ENCODE results near the gene ARHGAP26.

- TF ChIP-seq CTCF (IDR thresholded peaks at IDR 0.05; ENCODE audit: low read depth, low read length, poor library complexity, severe bottlenecking), result no peak
- no peak for TF ChIP-seq EZH2phosphoT487 (IDR thresholded peaks at IDR 0.05; ENCODE audit: borderline replicate concordance, low read length)
Observed at GRCh38 chr5:142938266-142938880, 168.2 kb downstream of the ARHGAP26 start.

All from DOHH2 (cell line).